GM19025 (cell line): Measurements from ENCODE around the gene CYP2R1.

Experiments
- ATAC-seq: cut with Tn5 transposase; IDR thresholded peaks from one replicate; pipeline ENCODE4 v1.9.1; 2021; ENCODE audit warnings: mild to moderate bottlenecking, low read depth, moderate library complexity; ENCODE audit not compliant: unreplicated experiment

CYP2R1 gene

DNA sequence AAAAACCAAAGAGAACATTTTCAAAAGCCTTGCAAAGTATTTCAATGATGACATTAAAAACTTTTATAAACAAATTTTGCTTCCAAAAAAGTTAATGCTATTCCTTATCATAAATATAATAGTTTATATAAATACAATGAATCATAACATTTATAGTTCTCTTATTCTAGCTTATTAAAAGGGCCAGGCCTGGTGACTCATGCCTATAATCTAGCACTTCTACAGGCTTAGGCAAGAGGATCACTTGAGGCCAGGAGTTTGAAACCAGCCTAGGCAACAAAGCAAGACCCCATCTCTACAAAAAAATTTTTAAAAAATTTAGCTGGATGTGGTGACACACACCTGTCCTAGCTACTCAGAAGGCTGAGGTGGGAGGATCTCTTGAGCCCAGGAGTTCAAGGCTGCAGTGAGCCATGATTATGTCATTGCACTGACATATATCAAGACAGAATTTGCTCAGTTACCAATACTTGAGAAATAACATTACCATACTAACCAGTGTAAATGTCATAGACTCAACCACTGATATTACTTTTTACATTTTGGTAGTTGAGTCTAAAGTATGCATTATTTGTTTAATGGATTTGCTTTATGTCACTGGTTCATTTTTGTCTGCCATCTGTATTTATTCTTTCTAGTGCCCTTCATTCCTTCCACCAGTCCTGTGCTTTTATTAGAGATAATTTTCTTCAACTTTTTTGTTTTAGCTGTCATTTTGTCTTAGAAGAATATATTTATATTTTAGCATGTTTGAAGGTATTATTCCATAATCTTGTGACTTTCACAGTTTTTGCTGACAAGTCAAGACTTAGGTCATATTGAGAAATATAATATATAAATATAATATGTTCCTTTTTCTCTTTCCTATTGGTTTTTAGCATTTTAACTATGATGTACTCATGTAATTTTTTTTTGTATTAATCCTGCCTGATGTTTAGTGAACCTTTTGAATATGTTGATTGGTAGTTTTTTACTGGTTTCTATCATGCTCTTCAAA, 56.2 kb downstream of the CYP2R1 start:
- ATAC-seq = no peak
